AG04450 (cell line): ENCODE data around the gene EPHB2. TPM values are rescaled to one million over a fixed set of nuclear protein-coding genes. Genes with fewer than 3 reads are reported as not detected.

Experiments used
- CTCF ChIA-PET: fragments of 300-600, 350-600 bp; formaldehyde crosslinking; extraction: SDS; loops from one replicate; lab custom pipeline; 2022; ENCODE audit warnings: antibody characterized with exemption, inconsistent platforms; lab: Charles Lee
- POLR2A ChIA-PET: fragments of 350-600 bp; formaldehyde crosslinking; extraction: SDS; loops from one replicate; lab custom pipeline; 2021; ENCODE audit warnings: antibody characterized with exemption, inconsistent platforms; lab: Yijun Ruan, JAX
- DNase-seq: peaks from one replicate; pipeline ENCODE4 v3.0.0-alpha.2; 2011; ENCODE audit warnings: low read depth, low spot score
- H3K27ac ChIP-seq: one replicate; pipeline ENCODE4 v1.5.1; 2012; ENCODE audit warnings: low read depth, low read length, control low read depth
- H3K27me3 ChIP-seq: one replicate; pipeline ENCODE4 v1.6.0; 2012; ENCODE audit warnings: low read length; ENCODE audit not compliant: control insufficient read depth, insufficient read depth
- H3K4me3 ChIP-seq: 2 replicates; pipeline ENCODE4 v1.5.1; 2011; ENCODE audit warnings: mild to moderate bottlenecking, low read depth, low read length, control low read depth
- H3K9me3 ChIP-seq: 2 replicates; pipeline ENCODE4 v1.5.1; 2012; ENCODE audit warnings: low read length; ENCODE audit not compliant: control insufficient read depth, insufficient read depth
- CTCF ChIP-seq: IDR thresholded peaks from 2 replicates; pipeline ENCODE4 v1.5.1; 2011; ENCODE audit warnings: low read depth, low read length, control low read depth, inconsistent platforms
- polyA plus RNA-seq: library from polyadenylated mRNA; depleted of rRNA; stranded (reverse); fragments of >200 nt; gene quantifications from 2 replicates; pipeline ENCODE4 v1.2.3, GENCODE V29; 2011

EPHB2 gene
- polyA plus RNA-seq, 1 experiment, result 30.9 TPM

- DNase-seq, result no peak
- no peak for TF ChIP-seq CTCF
- H3K9me3 ChIP-seq, result peaks cover 3% of the 10 kb centered on the region; the same call in 1 of the 2 replicates
- no peak overlapping the region for H3K27ac ChIP-seq
- no peak overlapping the region for H3K4me3 ChIP-seq
- ChIA-PET CTCF (interaction anchor here (1.2 kb wide), 1 partner anchor 17 kb away, joined by 3 read pairs; no protein-coding TSS in a partner anchor), POLR2A (interaction anchor here (1.5 kb wide), 1 partner anchor 15 kb away, joined by 3 read pairs; no protein-coding TSS in a partner anchor)
- H3K27me3 ChIP-seq, result no peaks in the 10 kb centered on the region
Observed at GRCh38 chr1:22844621-22845020, 134.0 kb downstream of the EPHB2 start.

DNA sequence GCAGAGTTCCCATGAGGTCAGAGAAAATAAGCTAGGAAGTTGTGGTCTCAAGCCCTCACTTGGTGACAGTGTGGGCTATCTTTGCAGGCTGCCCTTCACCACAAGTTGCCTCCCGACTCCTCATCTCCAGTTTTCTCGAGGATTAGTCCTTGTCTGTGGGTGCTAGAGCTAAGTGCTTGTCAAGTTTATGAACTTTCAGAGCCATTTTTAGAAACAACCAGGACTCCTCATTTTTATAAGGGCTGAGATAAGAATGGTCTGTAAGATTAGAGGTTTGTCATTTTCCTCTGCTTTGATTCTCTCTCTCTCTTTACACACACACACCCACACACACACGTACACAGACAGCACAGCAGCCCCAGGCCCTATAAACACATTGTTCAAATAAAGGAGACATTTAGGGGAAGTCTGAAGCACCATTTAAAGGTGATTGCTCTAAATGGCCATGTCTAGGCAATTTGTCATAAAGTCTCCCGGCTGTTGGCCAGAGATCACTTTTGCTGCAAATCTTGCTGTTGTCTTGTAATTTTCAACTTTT lies 134.8 kb downstream of the EPHB2 start:
- peaks cover 3% of the 10 kb centered on the region; the same call in 1 of the 2 replicates for H3K9me3 ChIP-seq
- no peaks in the 10 kb centered on the region for H3K27me3 ChIP-seq
- DNase-seq, result no peak
- ChIA-PET CTCF (no interaction called here), POLR2A (no interaction called here)
- no peak for TF ChIP-seq CTCF
- no peak overlapping the region for H3K4me3 ChIP-seq
- no peak overlapping the region for H3K27ac ChIP-seq

DNA sequence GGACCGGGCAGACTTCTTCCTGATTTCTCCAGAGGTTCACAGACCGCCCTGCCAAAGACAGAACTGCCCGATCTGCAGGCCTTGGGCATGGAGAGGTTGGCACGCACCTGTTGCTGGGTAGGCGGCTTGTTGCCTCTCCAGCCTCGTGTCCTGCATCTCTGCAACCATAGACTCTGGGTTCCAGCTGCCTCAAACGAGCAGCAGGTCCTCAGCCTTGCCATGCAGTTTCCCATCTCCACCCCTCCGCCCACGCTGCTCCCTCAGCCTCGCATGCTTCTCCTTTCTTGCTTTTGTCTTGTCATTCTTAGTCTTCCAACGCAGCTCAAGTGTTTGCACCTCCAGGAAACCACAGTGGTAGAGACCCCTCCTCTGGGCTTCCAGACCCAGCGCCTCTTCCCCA lies 135.8 kb downstream of the EPHB2 start:
- Histone ChIP-seq H3K27ac (no peak overlapping the region), H3K27me3 (no peaks in the 10 kb centered on the region), H3K4me3 (no peak overlapping the region), H3K9me3 (peaks cover 3% of the 10 kb centered on the region; the same call in 1 of the 2 replicates)
- POLR2A ChIA-PET, result no interaction called here
- CTCF ChIA-PET, result no interaction called here
- DNase-seq, result no peak
- TF ChIP-seq CTCF, result no peak

DNA sequence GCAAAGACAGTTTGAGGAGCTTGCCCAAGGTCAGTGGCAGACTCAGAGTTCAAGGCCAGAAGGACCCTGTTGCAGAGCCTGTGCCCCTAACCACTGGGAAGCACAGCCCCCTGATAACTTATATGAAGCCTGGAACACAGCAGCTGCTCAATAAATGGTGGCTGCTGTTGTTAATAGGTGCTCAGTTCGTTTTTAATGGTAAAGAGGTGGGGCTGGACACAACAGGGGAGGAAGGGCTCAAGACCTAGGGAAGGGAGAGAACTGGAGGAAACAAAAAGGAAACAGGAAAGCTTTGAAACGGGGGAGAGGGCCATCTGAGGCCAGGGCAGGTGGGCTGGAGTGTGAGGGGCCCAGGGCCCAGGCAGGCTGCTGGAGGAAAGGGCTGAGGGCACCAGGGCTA lies 136.6 kb downstream of the EPHB2 start:
- peaks cover 3% of the 10 kb centered on the region; the same call in 1 of the 2 replicates for H3K9me3 ChIP-seq
- ChIA-PET CTCF (interaction anchor here (2.5 kb wide), 1 partner anchor 14 kb away, joined by 10 read pairs; no protein-coding TSS in a partner anchor), POLR2A (no interaction called here)
- DNase-seq, result no peak
- H3K4me3 ChIP-seq, result no peak overlapping the region
- TF ChIP-seq CTCF, result no peak
- no peaks in the 10 kb centered on the region for H3K27me3 ChIP-seq
- H3K27ac ChIP-seq, result no peak overlapping the region

GRCh38 chr1:22847709-22848108 lies 137.1 kb downstream of the EPHB2 start:
- CTCF ChIA-PET, result interaction anchor here (2.5 kb wide), 1 partner anchor 14 kb away, joined by 10 read pairs; no protein-coding TSS in a partner anchor
- no peak overlapping the region for H3K27ac ChIP-seq
- TF ChIP-seq CTCF, result no peak
- H3K4me3 ChIP-seq, result no peak overlapping the region
- H3K9me3 ChIP-seq, result peaks cover 3% of the 10 kb centered on the region; the same call in 1 of the 2 replicates
- no peaks in the 10 kb centered on the region for H3K27me3 ChIP-seq
- DNase-seq, result no peak
- POLR2A ChIA-PET, result no interaction called here
